HG03066 (cell line): Measurements from ENCODE around the gene TMEM92.
"Not testable (repeated sequence)": the region's sequence is repeated elsewhere in the genome, so short reads cannot be mapped to it uniquely, and the experiment has no call there.

Source experiments
- ATAC-seq: cut with Tn5 transposase; IDR thresholded peaks from one replicate; pipeline ENCODE4 v1.9.1; 2021; ENCODE audit warnings: low read depth; ENCODE audit not compliant: unreplicated experiment

Gene TMEM92

DNA sequence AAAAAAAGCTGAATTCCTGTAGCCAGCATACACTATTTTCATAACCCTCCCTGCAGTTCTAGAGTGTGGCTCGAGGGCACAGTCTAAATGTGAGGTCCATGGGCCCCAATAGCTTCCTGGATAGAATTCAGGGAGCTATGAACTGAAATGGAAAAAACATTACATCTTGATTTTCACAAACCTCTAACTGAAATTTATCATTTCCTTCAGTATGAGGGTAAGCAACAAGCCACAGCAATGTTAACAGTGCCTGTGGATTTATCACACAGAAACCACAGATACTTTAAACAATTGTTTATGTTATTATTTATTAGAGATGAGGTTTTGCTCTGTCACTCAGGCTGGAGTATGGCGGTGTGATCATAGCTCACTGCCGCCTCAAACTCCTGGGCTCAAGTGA lies 18.2 kb downstream of the TMEM92 start:
- ATAC-seq, result no peak

DNA sequence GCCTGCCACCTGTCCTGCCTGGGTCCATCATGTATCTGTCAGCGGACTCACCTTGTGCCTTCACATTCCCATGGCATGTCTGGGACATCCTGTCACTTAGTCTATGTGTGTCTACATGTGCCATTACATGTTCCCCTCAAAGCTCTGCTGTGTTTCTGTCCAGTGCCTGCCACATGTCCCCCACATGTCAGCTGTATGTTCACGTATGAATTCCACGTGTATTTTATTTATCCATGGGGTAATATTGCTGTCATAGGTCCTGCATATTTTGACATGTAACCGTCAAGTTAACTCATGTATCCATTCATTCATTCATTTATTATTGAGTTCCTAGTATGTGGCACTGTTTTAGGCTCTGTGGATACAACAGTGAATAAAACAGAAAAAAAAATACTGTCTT lies 20.8 kb downstream of the TMEM92 start:
- ATAC-seq, result no peak

DNA sequence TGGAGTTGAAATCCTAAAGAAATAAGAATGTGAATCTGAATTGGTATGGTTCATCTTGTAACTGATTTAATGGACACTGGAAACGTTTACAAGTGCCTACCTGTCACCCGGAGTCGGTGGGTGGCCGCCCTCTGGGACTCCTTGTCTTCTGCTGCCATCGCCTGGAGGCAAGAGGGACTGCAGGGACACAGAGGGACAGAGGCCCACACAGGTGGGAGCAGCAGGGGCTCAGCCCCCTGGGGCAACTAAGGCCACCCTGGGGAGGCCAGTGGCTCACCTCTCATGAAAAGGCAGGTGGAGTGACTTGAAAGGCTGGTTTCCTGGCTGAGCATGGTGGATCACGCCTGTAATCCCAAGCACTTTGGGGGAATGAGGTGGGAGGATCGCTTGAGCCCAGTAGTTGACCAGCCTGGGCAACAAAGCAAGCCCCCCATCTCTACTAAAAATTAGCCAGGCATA lies 23.2 kb downstream of the TMEM92 start:
- no peak for ATAC-seq

DNA sequence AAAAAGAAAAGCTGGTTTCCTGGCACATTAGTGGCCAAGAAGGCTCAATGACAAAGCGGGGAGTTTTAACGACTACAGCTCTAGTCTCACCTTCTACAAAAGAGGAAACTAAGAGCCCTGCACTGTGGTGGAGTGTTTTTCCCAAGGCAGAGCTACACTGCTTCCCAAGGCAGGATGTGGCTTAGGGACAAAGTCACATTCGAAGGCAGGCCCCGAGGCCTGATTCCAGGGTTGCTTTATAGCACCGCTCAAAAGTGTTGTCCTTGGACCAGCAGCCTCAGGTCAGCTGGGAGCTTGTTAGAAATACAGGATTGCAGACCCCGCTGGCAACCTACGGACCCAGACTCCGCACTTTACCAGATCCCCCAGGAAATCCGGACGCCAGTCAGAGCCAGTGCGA lies 23.8 kb downstream of the TMEM92 start:
- ATAC-seq, result no peak

DNA sequence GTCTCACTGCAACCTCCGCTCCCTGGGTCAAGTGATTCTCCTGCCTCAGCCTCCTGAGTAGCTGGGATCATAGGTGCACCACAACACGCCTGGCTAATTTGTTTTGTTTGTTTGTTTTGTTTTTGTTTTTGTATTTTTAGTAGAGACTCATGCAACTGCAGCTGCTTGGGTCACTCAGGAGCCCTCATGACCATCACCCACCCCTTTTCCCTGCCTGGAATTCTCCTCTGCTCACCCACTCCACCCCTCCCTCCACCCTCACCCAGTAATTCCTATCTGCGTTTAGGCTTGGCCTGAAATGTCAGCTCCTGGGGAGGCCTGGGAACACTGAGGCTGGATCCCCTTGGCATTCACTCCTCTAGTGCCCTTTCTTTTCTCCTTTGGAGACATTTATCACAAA lies 25.5 kb downstream of the TMEM92 start:
- ATAC-seq, result no peak

DNA sequence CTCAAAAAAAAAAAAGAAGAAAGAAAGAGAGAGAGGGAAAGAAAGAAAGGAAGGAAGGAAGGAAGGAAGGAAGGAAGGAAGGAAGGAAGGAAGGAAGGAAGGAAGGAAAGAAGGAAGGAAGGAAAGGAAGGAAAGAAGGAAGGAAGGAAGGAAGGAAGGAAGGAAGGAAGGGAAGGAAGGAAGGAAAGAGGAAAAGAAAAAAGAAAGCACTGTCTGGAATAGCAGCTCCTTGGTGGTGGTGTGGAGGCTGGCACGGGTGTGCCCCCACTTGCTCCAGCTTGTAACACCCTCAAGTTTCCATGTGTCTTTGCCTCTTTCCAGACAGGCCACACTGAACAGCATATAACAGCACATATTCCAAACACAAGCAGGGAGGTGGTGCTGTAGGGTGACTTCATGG lies 26.6 kb downstream of the TMEM92 start:
- ATAC-seq, result not testable (repeated sequence)

DNA sequence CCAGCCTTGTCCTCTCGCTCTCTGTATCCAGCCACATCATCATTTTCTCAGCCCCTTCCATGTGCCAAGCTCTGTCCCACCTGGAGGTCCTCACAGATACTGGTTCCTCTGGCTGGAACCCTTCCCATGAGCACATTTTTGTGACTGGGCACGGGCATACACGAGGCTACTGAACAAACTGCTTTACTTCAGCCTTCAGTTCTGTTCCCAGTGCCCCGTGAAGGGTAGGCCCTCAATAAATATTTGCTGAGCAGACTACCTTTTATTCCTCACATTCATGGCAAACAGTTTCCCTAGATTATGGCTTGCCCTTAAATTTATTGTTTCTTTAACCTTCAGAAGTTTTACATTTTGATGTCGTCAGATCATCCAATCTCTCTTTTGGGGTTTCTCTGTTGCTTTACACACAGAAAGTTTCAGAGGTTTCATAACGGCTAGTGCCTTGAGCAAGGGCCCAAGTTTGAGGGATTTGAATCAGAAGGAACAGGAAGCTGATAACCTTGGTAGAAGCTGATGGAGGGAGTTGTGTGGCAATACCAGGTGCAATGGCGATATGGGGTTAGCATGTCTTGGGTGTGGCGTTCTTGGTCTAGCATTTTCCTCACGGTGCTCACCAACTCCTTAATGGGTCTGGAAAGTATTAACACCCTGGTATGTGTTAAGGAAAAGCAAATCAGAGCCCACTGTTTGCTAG lies 27.8 kb downstream of the TMEM92 start:
- ATAC-seq, result no peak

DNA sequence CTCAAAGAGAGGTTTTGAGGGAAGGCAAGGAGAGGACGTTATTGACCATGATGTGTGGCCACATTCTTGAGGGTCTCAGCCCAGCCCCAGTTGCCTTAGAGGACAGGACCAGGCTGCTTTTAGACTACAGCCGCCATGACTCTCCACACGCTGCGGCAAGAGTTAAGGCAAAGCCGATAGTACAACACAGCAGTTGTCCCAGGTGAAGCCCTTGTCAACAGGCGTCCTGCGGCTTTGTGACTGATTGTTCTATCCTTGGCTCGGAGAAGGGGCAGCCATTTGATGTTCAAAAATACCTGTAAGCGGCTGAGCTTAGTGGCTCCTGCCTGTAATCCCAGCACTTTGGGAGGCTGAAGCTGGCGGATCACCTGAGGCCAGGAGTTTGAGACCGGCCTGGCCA lies 28.8 kb downstream of the TMEM92 start:
- ATAC-seq, result no peak

DNA sequence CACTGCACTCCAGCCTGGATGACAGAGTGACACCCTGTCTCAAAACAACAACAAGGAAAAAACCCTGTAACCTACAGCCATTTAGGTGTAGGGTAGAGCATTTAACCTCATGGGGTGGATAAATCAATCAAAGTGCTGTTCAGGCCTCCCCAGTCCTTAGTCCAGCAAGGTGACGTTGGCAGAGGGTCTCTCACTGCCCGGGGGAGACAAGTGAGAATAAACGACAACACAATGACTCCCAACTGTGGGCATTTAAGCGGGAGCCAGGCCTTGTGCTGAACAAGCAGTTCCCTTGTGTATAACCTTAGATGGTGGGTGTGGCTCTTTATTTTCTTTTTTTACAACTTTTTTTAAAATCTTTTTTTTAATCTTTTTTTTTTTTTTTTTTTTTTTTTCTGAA lies 29.3 kb downstream of the TMEM92 start:
- no peak for ATAC-seq

DNA sequence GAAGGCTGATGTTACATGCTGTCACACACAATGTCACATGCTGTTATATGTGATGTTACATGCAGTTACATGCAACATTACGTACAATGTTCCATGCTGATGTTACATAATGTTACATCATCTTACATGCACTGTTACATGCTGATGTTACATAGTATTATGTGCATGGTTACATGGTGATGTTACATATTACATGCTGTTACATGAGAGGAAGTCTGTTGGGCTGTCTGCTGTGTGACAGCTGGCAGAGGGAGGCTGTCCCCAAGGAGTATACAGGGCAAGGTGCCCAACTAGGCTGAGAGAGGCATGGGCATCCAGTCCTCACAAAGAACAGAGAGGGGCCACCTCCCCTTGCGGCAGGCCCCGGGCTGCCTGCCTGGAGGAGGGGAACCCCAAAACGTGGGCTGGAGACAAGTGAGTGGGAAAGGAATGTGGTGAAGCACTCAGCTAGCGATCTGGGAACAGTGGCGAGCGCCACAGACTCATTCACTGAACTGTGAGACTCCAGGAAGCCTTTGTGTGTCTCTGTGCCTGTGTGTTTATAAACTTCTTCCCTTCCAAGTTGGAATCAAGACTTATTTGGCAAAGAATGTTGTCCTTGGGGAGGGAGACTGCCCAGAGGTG lies 30.6 kb downstream of the TMEM92 start:
- ATAC-seq, result no peak

DNA sequence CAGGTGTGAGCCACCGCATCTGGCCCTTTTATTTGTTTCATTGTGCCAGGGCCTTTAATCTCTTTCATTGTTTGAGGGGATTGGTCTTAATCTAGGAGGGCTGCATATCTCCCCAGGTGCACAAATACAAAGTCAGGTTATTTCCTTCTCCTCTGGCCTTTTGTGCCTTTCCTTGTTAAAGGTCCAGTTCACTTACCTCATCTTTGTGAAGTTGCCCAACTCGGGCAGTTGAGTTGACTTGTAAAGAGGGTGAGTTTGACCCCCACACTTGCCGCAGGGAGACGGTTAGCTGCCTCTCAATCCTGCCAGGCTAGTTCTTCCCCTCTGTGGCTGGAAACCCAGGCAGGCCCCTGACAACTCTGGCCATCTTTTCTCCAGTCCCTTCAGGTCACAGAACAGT lies 33.4 kb downstream of the TMEM92 start:
- no peak for ATAC-seq

DNA sequence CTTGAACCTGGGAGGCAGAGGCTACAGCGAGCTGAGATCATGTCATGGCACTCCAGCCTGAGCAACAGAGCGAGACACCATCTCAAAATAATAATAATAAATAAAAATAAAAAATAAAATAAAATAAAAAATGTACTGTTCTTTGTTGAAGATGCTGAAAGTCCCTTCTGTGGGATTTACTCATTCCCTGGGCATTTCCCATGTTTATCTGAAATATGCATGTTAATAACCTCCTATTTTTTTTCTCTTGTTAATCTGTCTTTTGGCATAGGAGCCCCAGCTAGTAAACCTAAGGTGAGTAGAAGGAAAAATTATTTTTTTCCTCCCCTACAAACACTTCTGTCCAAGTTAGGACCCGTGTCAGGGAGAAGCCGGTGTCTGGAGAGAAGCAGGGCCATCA lies 34.4 kb downstream of the TMEM92 start:
- ATAC-seq, result no peak

DNA sequence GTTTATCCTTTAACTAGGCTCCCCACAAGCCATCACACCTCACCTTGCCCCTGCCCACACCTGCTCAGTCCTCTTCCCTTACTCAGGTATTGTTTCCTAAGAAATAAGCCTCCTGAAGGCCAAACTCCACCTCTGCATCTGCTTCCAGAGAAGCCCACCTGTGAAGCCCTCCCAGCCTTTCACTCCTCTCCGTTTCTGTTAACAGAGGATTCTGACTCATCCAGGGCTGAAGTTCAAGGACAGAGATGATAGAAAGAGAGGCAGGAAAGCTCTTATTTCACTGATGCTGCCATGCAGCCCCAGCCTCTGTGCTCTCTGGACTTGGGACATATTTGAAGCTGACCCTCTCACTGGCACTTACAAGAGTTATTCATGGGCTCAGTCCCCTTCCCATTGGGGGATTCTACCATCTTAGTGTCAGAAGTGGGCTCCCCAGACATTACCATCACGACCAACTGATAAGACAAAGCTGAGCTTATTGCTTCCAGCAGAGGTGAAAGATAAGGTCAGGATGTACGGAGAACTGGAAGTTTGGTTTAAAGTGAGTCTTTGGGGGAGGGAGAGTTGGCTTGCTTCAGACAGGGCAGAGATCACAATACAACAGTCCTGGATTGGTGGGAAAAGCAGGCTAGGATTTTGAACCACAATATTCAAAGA lies 36.3 kb downstream of the TMEM92 start:
- ATAC-seq, result no peak

DNA sequence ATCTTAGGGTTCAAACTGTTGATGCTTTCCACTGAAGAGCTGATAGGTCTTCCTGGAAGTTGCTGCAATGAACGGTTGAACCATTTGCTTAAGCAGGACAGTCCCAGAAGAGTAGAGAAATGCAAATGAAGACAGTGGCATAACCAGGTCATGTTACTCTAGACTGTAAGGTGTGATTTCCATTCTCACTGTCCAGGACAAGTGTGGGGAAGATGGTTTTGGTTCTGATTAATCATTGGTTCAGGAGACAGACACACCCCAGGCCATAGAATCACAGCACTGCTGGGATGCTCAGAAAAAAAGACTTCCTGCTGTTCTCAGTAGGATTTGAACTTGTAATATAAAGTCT lies 36.8 kb downstream of the TMEM92 start:
- ATAC-seq, result no peak

DNA sequence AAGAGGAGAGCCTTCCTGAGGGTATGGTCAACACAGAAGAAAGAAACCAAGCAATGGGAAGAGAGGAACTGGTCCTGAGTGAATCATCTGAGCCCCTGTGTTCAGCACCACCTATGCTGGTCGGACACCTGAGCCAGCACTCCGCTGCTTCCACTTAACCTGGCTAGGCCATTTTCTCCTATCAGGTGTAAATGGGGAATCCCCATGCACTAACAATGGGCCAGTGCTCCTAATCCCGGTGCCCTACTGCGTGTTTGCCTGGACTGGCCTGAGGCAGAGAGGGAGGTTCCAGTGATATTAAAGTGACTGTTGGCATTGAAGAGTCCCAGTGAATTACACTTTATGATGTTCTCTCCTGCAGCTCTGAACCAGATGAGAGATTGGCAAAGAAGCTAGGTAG lies 37.2 kb downstream of the TMEM92 start:
- no peak for ATAC-seq

DNA sequence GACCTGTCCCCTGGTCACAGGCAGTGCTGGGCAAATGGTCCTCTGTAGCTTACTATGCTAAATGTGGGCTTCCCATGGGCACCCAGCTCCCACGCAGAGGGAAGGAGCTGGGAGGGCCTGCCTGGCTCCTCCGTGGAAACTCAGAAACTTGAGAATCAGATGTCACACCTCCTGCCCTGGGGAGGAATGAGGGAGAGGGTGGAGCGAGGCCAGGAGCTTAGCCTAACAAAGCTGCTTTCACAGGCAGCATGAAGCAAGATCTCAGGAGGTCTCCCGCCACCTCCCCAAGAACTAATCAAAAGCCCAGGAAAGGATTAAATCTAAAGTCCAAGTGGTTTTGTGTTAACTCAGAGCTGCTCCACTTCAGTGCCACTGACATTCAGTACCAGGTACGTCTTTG lies 38.0 kb downstream of the TMEM92 start:
- no peak for ATAC-seq

DNA sequence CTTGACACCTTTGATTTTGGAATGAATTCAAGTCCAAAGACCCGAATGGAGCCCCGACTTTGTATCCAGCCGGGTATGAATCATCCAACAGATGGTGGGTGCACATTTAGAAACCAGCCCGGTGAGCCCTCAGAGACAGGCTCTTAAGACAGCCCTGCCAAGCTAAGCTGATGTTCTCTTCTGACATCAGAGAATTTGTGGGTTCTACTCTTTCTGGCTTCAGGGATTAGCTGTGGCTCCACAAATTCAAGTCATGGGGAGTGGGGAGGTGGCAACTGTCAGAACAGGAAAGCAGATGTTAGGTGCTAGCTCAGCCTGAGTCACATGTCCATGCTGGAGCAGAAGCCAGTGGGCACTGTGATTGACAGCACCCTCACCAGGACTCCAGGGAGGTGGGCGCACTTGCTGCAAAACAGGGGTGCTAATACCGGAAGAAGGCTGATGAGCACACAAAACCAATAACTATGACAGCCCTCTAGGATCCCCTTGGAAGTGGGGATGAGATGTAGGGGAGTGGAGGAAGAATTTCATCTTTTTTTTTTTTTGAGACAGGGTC lies 40.3 kb downstream of the TMEM92 start:
- no peak for ATAC-seq

DNA sequence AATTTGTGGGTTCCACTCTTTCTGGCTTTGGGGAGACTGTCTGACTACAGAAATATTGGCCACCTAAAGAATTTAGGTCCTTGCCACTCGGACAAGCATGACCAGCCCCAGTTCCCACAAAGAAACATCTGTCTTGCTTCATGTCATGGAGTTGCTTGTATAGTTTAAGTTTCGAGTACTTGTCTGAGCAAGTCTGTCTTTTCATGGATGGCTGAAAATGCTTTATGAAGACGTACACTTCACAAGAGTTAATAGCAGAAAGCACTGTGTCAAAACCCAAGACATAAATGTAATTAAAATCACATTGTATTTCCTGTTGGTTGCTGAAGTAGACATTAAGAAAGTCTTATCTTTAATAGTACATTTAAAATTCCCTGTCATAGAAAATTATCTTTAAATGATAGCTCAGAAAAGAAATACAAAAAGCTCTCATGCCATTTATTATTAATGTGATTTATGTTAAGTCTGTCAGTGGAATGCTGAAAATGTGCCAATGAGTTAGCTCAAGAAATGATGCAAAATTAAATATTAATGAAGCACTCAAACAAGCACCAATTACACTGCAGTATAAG lies 41.8 kb downstream of the TMEM92 start:
- ATAC-seq, result no peak

DNA sequence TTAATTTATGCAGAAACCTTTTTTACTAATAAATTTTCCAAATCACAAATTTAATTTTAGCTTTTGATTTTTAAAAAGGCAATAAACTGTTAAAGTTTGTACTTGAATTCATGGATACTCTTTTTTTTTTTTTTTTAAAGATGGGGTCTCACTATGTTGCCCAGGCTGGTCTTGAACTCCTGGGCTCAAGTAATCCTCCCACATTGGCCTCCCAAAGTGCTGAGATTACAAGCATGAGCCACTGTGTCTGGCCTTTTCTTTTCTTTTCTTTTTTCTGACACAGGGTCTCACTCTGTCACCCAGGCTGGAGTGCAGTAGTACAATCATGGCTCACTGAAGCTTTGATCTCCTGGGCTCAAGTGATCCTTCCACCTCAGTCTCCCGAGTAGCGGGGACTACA lies 42.4 kb downstream of the TMEM92 start:
- ATAC-seq, result not testable (repeated sequence)

DNA sequence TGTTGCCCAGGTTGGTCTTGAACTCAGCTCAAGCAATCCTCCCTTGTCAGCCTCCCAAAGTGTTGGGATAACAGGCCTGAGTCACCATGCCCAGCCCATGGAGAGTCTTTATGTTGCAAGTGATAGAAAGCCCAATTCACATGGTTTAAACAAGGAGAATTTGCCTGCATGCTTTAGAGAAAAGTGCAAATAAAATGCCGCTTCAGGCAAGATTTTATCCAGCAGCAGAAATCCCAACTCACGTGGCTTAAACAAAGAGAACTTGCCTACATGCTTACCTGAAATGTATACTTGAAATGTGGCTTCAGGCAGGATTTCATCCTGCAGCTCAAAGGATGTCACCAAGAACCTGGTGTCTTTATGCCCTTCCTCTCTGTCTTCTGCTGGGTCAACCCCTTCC lies 42.9 kb downstream of the TMEM92 start:
- ATAC-seq, result no peak

DNA sequence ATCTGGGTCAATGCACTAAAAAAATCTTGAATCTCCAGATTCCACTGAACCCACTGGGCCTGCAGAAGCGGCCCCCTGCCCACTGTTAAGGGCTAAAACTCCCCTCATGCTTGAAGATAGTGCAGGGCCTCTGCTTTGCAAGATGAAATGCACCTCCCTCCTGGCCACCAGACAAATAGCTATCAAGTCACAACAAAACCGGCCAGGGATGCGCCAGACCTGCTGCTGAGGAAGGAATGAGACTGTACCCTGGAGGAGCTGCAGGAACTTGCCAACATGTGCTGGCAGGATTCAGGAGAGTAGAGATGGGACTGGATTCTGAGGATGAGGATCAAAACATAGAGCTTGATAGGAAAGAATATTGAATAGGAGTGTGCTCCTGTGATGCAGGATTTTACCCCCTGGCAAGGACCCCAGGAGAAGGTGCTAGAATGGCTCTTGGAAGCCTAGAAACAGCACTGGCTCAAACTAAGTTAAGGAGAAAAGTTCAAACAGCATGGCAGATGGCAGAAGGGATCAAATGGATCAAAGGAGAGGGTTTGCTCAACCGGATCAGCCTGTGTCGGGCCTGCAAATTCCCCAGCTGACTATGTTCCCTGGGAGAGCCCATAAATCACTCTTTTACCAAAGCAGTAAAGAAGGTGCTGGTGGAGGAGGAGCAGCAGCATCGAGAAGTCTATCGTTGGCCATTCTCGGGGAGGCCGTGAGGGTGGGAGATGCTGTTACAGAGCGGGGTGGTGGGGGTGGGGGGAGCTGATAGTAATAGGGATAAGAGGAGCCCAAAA lies 44.4 kb downstream of the TMEM92 start:
- no peak for ATAC-seq
